B cell (primary cell): ENCODE data around the gene MYCBP2. TPM values are rescaled to one million over a fixed set of nuclear protein-coding genes. Genes with fewer than 3 reads are reported as not detected.

Source experiments
- ATAC-seq: fragments of 200-7000 bp; cut with Tn5 transposase; one replicate; pipeline ENCODE4 v1.10.0; 2021; ENCODE audit warnings: low read depth, mild to moderate bottlenecking, moderate number of reproducible peaks, moderate library complexity
- CTCF ChIA-PET: fragments of 350-600 bp; sonication (Branson Sonifier 250); formaldehyde crosslinking; loops from one replicate; lab custom pipeline; 2021; ENCODE audit warnings: antibody characterized with exemption, inconsistent platforms; lab: Charles Lee
- POLR2A ChIA-PET: fragments of 350-600 bp; sonication (Branson Sonifier 250); formaldehyde crosslinking; loops from one replicate; lab custom pipeline; 2021; ENCODE audit warnings: antibody characterized with exemption; lab: Charles Lee
- DNase-seq: peaks from one replicate; pipeline ENCODE4 v3.0.0; 2013
- H2AFZ ChIP-seq: 2 replicates; pipeline ENCODE4 v1.6.1; 2012; ENCODE audit warnings: mild to moderate bottlenecking, low read depth, low read length; ENCODE audit not compliant: insufficient read depth, poor library complexity, severe bottlenecking
- H3K27ac ChIP-seq, 2 donors: 1 replicate in 1 of 2; 2 replicates in 1 of 2; pipeline ENCODE4 v1.5.1; 2012 to 2013; ENCODE audit warnings: low read length in 2 of 2, mild to moderate bottlenecking in 2 of 2, moderate library complexity in 1 of 2
- H3K27me3 ChIP-seq, 4 experiments: fragments of 200-600 bp in 1 of 4; sonication (generic) in 1 of 4; replicated peaks in 1 of 4; 1 replicate in 2 of 4; 2 replicates in 2 of 4; pipeline versions ENCODE4 v1.6.1 to v1.7.0; 2013 to 2016; ENCODE audit warnings: low read length in 3 of 4, mild to moderate bottlenecking in 2 of 4, mixed read lengths in 1 of 4, moderate library complexity in 1 of 4; ENCODE audit not compliant: insufficient read depth in 4 of 4, control insufficient read depth in 3 of 4; ENCODE audit errors: control extremely low read depth in 1 of 4
- H3K36me3 ChIP-seq, 2 experiments: replicated peaks in 1 of 2; 1 replicate in 1 of 2; 2 replicates in 1 of 2; pipeline versions ENCODE4 v1.6.1 to v1.7.1; 2013; ENCODE audit warnings: low read length in 1 of 2; ENCODE audit not compliant: insufficient read depth in 2 of 2, control insufficient read depth in 1 of 2; ENCODE audit errors: control extremely low read depth in 1 of 2, extremely low read depth in 1 of 2
- H3K4me1 ChIP-seq, 2 donors: fragments of 200-600 bp in 1 of 2; sonication (generic) in 1 of 2; 1 replicate in 1 of 2; 2 replicates in 1 of 2; pipeline versions ENCODE4 v1.5.1 to v1.6.1; 2013 to 2017; ENCODE audit warnings: low read length in 2 of 2; ENCODE audit not compliant: control insufficient read depth in 2 of 2, insufficient read depth in 2 of 2
- H3K4me2 ChIP-seq: replicated peaks from 2 replicates; pipeline ENCODE3; 2012; ENCODE audit warnings: mild to moderate bottlenecking, low read depth, low read length; ENCODE audit not compliant: poor library complexity, severe bottlenecking
- H3K4me3 ChIP-seq, 5 experiments: fragments of 200-600 bp in 1 of 5; sonication (generic) in 1 of 5; 1 replicate in 3 of 5; 2 replicates in 2 of 5; pipeline versions ENCODE4 v1.5.1 to v1.7.0; 2011 to 2016; ENCODE audit warnings: low read length in 4 of 5, mild to moderate bottlenecking in 4 of 5, low read depth in 2 of 5, control low read depth in 1 of 5, moderate library complexity in 1 of 5; ENCODE audit not compliant: insufficient read depth in 1 of 5; ENCODE audit errors: control extremely low read depth in 1 of 5, extremely low read depth in 1 of 5
- H3K79me2 ChIP-seq: fragments of 200-600 bp; sonication (generic); one replicate; pipeline ENCODE4 v1.6.0; 2016; ENCODE audit warnings: low read length; ENCODE audit not compliant: control insufficient read depth, insufficient read depth
- H3K9ac ChIP-seq: fragments of 200-600 bp; sonication (generic); 2 replicates; pipeline ENCODE4 v1.6.1; 2017; ENCODE audit warnings: mild to moderate bottlenecking, low read length, moderate library complexity
- H3K9me3 ChIP-seq, 3 donors: one replicate each; pipeline versions ENCODE4 v1.6.1 to v1.7.1; 2013; ENCODE audit warnings: low read length in 2 of 3; ENCODE audit not compliant: control insufficient read depth in 2 of 3, insufficient read depth in 1 of 3; ENCODE audit errors: control extremely low read depth in 1 of 3
- H4K20me1 ChIP-seq: 2 replicates; pipeline ENCODE4 v1.6.0; 2012; ENCODE audit warnings: mild to moderate bottlenecking, low read length; ENCODE audit not compliant: insufficient read depth, control insufficient read depth, poor library complexity, severe bottlenecking
- H3K27ac Mint-ChIP-seq: one replicate; pipeline ENCODE4 v1.8.0; 2021; ENCODE audit warnings: mixed read lengths
- H3K27me3 Mint-ChIP-seq: one replicate; pipeline ENCODE4 v1.8.0; 2021; ENCODE audit warnings: mixed read lengths
- H3K4me1 Mint-ChIP-seq: one replicate; pipeline ENCODE4 v1.8.0; 2021; ENCODE audit warnings: mixed read lengths
- H3K4me3 Mint-ChIP-seq: one replicate; pipeline ENCODE4 v1.8.0; 2021; ENCODE audit warnings: mixed read lengths
- H3K9me3 Mint-ChIP-seq: one replicate; pipeline ENCODE4 v1.8.0; 2022; ENCODE audit warnings: mixed read lengths; ENCODE audit not compliant: insufficient read depth
- EZH2 ChIP-seq: IDR thresholded peaks from 2 replicates; pipeline ENCODE4 v1.6.1; 2012; ENCODE audit warnings: borderline replicate concordance, low read depth, mild to moderate bottlenecking, moderate library complexity, low read length; ENCODE audit not compliant: insufficient read depth, poor library complexity, severe bottlenecking
- WGBS: methylation state at CpG from one replicate; pipeline ENCODE4 v1.1.5; 2013; ENCODE audit warnings: missing lambda C conversion rate; ENCODE audit not compliant: insufficient coverage; 5-methylcytosine and 5-hydroxymethylcytosine counted together
- intact Hi-C: fragments of 100-400 bp; cut with micrococcal nuclease; formaldehyde crosslinking; loops from one replicate; pipeline ENCODE4 v1.10.0; 2022
- polyA plus RNA-seq: library from polyadenylated mRNA; depleted of rRNA; stranded (reverse); fragments of >200 nt; gene quantifications from 2 replicates; pipeline ENCODE4 v1.2.3, GENCODE V29; 2012
- total RNA-seq, 2 donors: library from RNA; stranded (reverse); fragments of 120-200 nt in 1 of 2; gene quantifications; 1 replicate in 1 of 2; 2 replicates in 1 of 2; pipeline versions ENCODE4 v1.2.3 to v1.2.4, GENCODE V29; 2013 to 2022
- TF ChIP-seq, protein P1 (sequence below): fragments of 200-600 bp; IDR thresholded peaks from one replicate; pipeline ENCODE4 v1.8.0; 2022; ENCODE audit warnings: antibody characterized with exemption, mild to moderate bottlenecking

The MYCBP2 gene
- total and polyA plus RNA-seq, 2 donors (not counting 1 experiment from before 2014, with no cell fraction given) = 84.0 to 237 TPM

GRCh38 chr13:77136902-77137420, 189.9 kb downstream of the MYCBP2 start:
- ChIA-PET POLR2A (no interaction called here), CTCF (no interaction called here)
- intact Hi-C loops = loop anchor here (10.0 kb wide), 1 partner anchor 48 kb away; no protein-coding TSS in a partner anchor
- H3K9me3 Mint-ChIP-seq = no peaks in the 10 kb centered on the region
- no peak overlapping the region for H3K4me3 Mint-ChIP-seq
- H3K36me3 ChIP-seq = peaks cover 18 to 84% of the 10 kb centered on the region in 2 experiments
- H3K27me3 Mint-ChIP-seq = no peaks in the 10 kb centered on the region
- no peaks in the 10 kb centered on the region for H3K27me3 ChIP-seq
- no peaks in the 10 kb centered on the region for H3K79me2 ChIP-seq
- no peak overlapping the region for H3K4me2 ChIP-seq
- no peaks in the 10 kb centered on the region for H3K4me1 Mint-ChIP-seq
- H3K4me3 ChIP-seq = no peak overlapping the region
- no peak overlapping the region for H3K27ac Mint-ChIP-seq
- H3K27ac ChIP-seq = no peak overlapping the region
- no peaks in the 10 kb centered on the region for H3K4me1 ChIP-seq
- ATAC-seq (no peak), DNase-seq (no peak)
- no peak overlapping the region for H3K9ac ChIP-seq
- TF ChIP-seq, protein P1, sequence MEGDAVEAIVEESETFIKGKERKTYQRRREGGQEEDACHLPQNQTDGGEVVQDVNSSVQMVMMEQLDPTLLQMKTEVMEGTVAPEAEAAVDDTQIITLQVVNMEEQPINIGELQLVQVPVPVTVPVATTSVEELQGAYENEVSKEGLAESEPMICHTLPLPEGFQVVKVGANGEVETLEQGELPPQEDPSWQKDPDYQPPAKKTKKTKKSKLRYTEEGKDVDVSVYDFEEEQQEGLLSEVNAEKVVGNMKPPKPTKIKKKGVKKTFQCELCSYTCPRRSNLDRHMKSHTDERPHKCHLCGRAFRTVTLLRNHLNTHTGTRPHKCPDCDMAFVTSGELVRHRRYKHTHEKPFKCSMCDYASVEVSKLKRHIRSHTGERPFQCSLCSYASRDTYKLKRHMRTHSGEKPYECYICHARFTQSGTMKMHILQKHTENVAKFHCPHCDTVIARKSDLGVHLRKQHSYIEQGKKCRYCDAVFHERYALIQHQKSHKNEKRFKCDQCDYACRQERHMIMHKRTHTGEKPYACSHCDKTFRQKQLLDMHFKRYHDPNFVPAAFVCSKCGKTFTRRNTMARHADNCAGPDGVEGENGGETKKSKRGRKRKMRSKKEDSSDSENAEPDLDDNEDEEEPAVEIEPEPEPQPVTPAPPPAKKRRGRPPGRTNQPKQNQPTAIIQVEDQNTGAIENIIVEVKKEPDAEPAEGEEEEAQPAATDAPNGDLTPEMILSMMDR = no peak
- no peak for TF ChIP-seq EZH2
- no peak overlapping the region for H2AFZ ChIP-seq
- WGBS = 100% methylated on average over 1 of the region's 3 CpGs
- no peaks in the 10 kb centered on the region for H4K20me1 ChIP-seq
- H3K9me3 ChIP-seq = no peaks in the 10 kb centered on the region

- TF ChIP-seq, protein P1 = no peak
- H2AFZ ChIP-seq = no peak overlapping the region
- H3K4me3 ChIP-seq = no peak overlapping the region
- peaks cover 25 to 57% of the 10 kb centered on the region in 2 experiments for H3K36me3 ChIP-seq
- H3K9me3 ChIP-seq = no peaks in the 10 kb centered on the region
- no CpG with 5 or more reads among the region's 1 CpG for WGBS
- H3K79me2 ChIP-seq = no peaks in the 10 kb centered on the region
- Mint-ChIP-seq H3K27ac (no peak overlapping the region), H3K27me3 (no peaks in the 10 kb centered on the region), H3K4me3 (no peak overlapping the region), H3K9me3 (no peaks in the 10 kb centered on the region), H3K4me1 (peaks cover 6% of the 10 kb centered on the region)
- POLR2A ChIA-PET = no interaction called here
- no peak overlapping the region for H3K9ac ChIP-seq
- H4K20me1 ChIP-seq = no peaks in the 10 kb centered on the region
- H3K4me2 ChIP-seq = no peak overlapping the region
- DNase-seq (no peak), ATAC-seq (no peak)
- intact Hi-C loops = no loop called here
- CTCF ChIA-PET = no interaction called here
- no peaks in the 10 kb centered on the region for H3K4me1 ChIP-seq
- H3K27me3 ChIP-seq = no peaks in the 10 kb centered on the region
- no peak overlapping the region for H3K27ac ChIP-seq
Observed at GRCh38 chr13:77124423-77124822, 202.5 kb downstream of the MYCBP2 start.
